Esophagus muscularis mucosa (tissue), 3 donors: ENCODE data around the gene ADGRG6.

Source experiments
- EP300 ChIP-seq: sonication (generic); formaldehyde crosslinking; IDR thresholded peaks from one replicate; pipeline ENCODE4 v1.6.1; 2017; ENCODE audit warnings: antibody characterized with exemption
- TF ChIP-seq, protein P1 (sequence below), 3 experiments: fragments of 200-600 bp in 2 of 3; fragments of 450-650 bp in 1 of 3; sonication (generic) in 2 of 3; IDR thresholded peaks; one replicate each; pipeline ENCODE4 v1.5.1; 2017 to 2019; ENCODE audit warnings: antibody characterized with exemption in 3 of 3, mild to moderate bottlenecking in 2 of 3, moderate library complexity in 1 of 3

DNA sequence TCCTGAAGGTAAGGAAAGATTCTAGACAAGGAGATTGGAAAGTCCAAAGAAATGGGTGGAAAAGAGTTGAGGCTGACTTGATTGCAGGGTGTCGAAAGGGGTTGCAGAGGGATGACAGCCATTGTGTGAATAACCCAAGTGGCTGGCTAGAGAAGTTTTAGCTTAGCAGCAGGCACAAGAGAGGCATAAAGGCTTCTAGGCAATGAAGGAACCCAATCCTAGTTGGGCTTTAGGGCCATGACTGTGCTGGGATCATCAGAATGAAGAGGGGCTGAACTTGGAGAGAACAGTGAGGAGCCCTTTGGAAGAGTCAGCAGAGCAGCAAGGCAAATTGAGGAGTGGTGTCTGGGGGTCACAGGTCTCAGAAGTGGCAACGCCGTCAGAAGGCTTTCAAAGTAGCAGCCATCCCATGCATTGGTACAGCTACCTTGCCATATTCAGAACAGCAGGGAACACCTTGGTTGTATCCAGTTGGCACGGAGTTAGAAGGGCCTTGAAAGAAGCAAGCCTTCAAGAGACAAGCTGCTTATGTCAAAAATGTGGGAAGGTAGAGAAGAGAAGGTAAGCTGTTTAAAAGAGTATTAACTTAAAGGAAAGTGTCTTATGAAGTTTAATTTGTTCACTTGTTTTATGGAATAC lies 146.4 kb downstream of the ADGRG6 start:
- TF ChIP-seq, protein P1, sequence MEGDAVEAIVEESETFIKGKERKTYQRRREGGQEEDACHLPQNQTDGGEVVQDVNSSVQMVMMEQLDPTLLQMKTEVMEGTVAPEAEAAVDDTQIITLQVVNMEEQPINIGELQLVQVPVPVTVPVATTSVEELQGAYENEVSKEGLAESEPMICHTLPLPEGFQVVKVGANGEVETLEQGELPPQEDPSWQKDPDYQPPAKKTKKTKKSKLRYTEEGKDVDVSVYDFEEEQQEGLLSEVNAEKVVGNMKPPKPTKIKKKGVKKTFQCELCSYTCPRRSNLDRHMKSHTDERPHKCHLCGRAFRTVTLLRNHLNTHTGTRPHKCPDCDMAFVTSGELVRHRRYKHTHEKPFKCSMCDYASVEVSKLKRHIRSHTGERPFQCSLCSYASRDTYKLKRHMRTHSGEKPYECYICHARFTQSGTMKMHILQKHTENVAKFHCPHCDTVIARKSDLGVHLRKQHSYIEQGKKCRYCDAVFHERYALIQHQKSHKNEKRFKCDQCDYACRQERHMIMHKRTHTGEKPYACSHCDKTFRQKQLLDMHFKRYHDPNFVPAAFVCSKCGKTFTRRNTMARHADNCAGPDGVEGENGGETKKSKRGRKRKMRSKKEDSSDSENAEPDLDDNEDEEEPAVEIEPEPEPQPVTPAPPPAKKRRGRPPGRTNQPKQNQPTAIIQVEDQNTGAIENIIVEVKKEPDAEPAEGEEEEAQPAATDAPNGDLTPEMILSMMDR (IDR thresholded peaks at IDR 0.05): no peak
- no peak for TF ChIP-seq EP300
